ENCODE data around the gene ARHGEF28.

- TF ChIP-seq POLR2A (IDR thresholded peaks at IDR 0.05; ENCODE audit: extremely low read depth, insufficient read length), result no peak
- no peak for TF ChIP-seq CTCF (IDR thresholded peaks at IDR 0.05; ENCODE audit: low read depth, low read length)
- no peak for TF ChIP-seq MYC (IDR thresholded peaks at IDR 0.05; ENCODE audit: low read depth, low read length)
Measured at GRCh38 chr5:73822278-73822988, 196.4 kb downstream of the ARHGEF28 start.

All from NB4 (cell line).